ENCODE data around the gene CAMTA1.

The CAMTA1 gene

DNA sequence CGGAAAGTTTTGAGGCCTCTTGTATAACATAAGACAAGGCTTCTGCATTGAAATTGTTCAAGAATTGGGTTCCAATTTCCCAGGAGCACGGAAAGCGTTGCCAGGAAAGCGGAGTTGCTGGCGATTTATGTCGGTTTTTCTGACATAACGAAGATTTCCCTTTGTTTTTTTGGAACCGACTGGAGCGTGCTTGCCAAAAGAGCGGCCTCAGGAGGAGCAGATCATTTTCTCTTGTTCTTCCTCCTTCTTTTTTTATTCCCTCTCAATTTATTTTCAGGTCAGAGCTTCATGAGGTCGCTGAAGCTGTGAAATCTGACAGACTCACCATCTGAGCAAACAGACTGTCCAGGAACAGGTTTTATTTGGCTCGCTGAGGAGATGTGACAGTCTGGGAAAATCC lies 275.5 kb downstream of the CAMTA1 start (continued):
- TF ChIP-seq, protein P1, sequence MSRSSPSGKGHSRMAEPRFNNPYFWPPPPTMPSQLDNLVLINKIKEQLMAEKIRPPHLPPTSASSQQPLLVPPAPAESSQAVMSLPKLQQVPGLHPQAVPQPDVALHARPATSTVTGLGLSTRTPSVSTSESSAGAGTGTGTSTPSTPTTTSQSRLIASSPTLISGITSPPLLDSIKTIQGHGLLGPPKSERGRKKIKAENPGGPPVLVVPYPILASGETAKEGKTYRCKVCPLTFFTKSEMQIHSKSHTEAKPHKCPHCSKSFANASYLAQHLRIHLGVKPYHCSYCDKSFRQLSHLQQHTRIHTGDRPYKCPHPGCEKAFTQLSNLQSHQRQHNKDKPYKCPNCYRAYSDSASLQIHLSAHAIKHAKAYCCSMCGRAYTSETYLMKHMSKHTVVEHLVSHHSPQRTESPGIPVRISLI (tag by site-specific recombination; IDR thresholded peaks at IDR 0.05), result no peak
- TF ChIP-seq BCL11B (tag by site-specific recombination; IDR thresholded peaks at IDR 0.05; ENCODE audit: low read depth) (no peak), ZBTB1 (tag by site-specific recombination; IDR thresholded peaks at IDR 0.05) (no peak), HOXC10 (CRISPR knock-in tag; IDR thresholded peaks at IDR 0.05) (no peak), ZNF10 (tag by site-specific recombination; IDR thresholded peaks at IDR 0.05) (no peak), ZNF19 (tag by site-specific recombination; IDR thresholded peaks at IDR 0.05; ENCODE audit: low read depth) (no peak), ZNF747 (tag by site-specific recombination; IDR thresholded peaks at IDR 0.05) (no peak), ZNF843 (tag by site-specific recombination; IDR thresholded peaks at IDR 0.05) (no peak), ZFP41 (tag by site-specific recombination; IDR thresholded peaks at IDR 0.05; ENCODE audit: borderline replicate concordance) (no peak), ZFP37 (tag by site-specific recombination; IDR thresholded peaks at IDR 0.05) (no peak)
- TF ChIP-seq, protein P2, sequence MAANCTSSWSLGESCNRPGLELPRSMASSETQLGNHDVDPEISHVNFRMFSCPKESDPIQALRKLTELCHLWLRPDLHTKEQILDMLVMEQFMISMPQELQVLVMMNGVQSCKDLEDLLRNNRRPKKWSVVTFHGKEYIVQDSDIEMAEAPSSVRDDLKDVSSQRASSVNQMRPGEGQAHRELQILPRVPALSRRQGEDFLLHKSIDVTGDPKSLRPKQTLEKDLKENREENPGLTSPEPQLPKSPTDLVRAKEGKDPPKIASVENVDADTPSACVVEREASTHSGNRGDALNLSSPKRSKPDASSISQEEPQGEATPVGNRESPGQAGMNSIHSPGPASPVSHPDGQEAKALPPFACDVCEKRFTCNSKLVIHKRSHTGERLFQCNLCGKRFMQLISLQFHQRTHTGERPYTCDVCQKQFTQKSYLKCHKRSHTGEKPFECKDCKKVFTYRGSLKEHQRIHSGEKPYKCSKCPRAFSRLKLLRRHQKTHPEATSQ (tag by site-specific recombination; IDR thresholded peaks at IDR 0.05), result no peak

DNA sequence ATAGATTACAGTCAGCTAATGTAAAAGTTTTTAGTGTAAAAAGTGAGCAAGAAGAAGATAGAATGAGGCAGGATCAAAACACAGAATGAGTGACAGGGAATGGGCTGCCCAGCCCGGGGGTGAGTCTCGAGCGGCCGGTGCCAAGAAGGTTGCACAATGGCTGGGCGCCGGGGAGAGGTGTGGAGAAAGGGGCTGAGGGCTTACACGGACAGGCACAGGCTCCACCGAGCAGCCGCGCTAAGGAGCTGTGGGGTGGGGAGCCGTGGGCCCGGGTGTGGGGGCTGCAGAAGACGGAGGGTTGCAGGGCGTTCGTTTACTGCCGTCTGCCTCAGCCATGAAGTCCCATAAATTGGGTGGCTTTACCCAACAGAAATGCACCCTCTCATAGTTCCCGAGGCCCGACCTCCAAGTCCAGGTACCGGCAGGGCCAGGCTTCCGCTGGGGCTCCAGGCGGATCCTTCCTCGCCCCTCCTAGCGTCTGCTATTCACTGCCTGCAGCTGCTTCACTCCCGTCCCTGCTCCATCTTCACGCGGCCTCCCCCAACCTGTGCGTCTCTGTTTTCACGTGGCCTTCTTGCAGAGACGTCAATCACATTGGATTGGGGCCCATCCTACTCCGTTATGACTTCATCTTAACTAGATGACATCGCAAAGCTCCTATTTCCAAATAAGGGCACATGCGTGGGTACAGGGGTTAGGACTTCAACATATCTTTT lies 277.2 kb downstream of the CAMTA1 start:
- ChIA-PET POLR2A (no interaction called here), CTCF (no interaction called here)
- no peak for TF ChIP-seq GLI2 (tag by site-specific recombination; IDR thresholded peaks at IDR 0.05; ENCODE audit: borderline replicate concordance, low read depth)
- no peak for TF ChIP-seq ZNF48 (tag by site-specific recombination; IDR thresholded peaks at IDR 0.05)
- TF ChIP-seq ZNF791 (tag by site-specific recombination; IDR thresholded peaks at IDR 0.05), result no peak
- TF ChIP-seq ZNF114 (tag by site-specific recombination; IDR thresholded peaks at IDR 0.05), result no peak
- no peak for TF ChIP-seq SP3 (tag by site-specific recombination; IDR thresholded peaks at IDR 0.05)
- TF ChIP-seq ZNF366 (tag by site-specific recombination; conservative IDR thresholded peaks at IDR 0.05), result no peak
- TF ChIP-seq ZNF157 (tag by site-specific recombination; IDR thresholded peaks at IDR 0.05), result no peak
- no peak for TF ChIP-seq ZNF549 (tag by site-specific recombination; IDR thresholded peaks at IDR 0.05)
- TF ChIP-seq ZNF670 (tag by site-specific recombination; IDR thresholded peaks at IDR 0.05; ENCODE audit: low read depth), result no peak
- no peak for TF ChIP-seq ZNF24 (tag by site-specific recombination; IDR thresholded peaks at IDR 0.05)
- TF ChIP-seq ZNF777 (tag by site-specific recombination; IDR thresholded peaks at IDR 0.05; ENCODE audit: borderline replicate concordance), result no peak
- no peak for TF ChIP-seq ZNF311 (tag by site-specific recombination; IDR thresholded peaks at IDR 0.05; ENCODE audit: borderline replicate concordance)
- TF ChIP-seq, protein P3, sequence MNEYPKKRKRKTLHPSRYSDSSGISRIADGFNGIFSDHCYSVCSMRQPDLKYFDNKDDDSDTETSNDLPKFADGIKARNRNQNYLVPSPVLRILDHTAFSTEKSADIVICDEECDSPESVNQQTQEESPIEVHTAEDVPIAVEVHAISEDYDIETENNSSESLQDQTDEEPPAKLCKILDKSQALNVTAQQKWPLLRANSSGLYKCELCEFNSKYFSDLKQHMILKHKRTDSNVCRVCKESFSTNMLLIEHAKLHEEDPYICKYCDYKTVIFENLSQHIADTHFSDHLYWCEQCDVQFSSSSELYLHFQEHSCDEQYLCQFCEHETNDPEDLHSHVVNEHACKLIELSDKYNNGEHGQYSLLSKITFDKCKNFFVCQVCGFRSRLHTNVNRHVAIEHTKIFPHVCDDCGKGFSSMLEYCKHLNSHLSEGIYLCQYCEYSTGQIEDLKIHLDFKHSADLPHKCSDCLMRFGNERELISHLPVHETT (tag by site-specific recombination; IDR thresholded peaks at IDR 0.05), result no peak
- TF ChIP-seq ZNF596 (tag by site-specific recombination; IDR thresholded peaks at IDR 0.05), result no peak
- TF ChIP-seq, protein P4, sequence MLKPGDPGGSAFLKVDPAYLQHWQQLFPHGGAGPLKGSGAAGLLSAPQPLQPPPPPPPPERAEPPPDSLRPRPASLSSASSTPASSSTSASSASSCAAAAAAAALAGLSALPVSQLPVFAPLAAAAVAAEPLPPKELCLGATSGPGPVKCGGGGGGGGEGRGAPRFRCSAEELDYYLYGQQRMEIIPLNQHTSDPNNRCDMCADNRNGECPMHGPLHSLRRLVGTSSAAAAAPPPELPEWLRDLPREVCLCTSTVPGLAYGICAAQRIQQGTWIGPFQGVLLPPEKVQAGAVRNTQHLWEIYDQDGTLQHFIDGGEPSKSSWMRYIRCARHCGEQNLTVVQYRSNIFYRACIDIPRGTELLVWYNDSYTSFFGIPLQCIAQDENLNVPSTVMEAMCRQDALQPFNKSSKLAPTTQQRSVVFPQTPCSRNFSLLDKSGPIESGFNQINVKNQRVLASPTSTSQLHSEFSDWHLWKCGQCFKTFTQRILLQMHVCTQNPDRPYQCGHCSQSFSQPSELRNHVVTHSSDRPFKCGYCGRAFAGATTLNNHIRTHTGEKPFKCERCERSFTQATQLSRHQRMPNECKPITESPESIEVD (tag by site-specific recombination; IDR thresholded peaks at IDR 0.05), result no peak
- no peak overlapping the region for H3K4me3 ChIP-seq (ENCODE audit: low read depth, low read length)
- no peak overlapping the region for H3K27ac ChIP-seq (ENCODE audit: extremely low read depth, low read depth, low read length)
- H3K9me3 ChIP-seq (ENCODE audit: control insufficient read depth, insufficient read depth, low read depth, low read length), result no peaks in the 10 kb centered on the region
- H3K36me3 ChIP-seq (ENCODE audit: control insufficient read depth in 2 of 2, insufficient read depth in 1 of 2, low read length in 2 of 2), result no peaks in the 10 kb centered on the region
- H3K4me1 ChIP-seq (ENCODE audit: control insufficient read depth, insufficient read depth, low read length), result no peaks in the 10 kb centered on the region

All from HEK293 (cell line).